ENCODE data around the gene CDS1.
"Not testable (repeated sequence)": the region's sequence is repeated elsewhere in the genome, so short reads cannot be mapped to it uniquely, and the experiment has no call there.

CDS1 gene

DNA sequence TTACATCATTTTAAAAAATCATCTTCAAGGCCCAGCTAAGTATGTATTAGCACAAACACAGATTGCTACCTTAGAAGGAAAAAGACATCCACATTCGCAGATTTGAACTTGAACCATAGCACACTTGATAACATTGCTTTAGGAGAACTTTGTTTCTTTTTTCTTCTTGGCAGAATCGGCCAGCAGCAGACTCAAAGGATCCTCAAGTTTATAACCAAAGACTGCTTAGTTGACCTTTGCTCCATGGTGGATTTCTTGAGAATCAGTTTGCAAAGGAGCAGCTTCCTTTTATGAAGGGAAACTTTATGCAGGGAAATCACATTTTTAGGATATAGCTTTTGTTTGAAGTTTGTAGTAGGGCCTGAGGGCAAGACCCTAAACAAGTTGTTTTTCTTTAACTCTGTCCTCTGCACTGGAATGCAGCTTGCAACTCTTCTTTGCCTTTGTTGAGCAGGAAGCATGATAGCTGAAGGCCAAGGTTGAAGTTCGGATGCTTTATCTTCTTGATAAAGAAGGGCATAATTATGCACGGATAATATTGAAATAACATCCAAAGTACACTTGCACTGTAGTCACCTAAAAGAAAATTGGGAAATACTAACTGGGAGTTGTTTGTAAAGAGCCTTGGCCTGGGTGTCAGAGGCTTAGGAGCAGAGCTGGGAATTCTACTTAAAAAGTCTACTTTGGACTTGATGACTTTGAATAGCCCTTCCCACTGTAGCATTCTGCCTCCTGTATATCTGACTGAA, 78.4 kb downstream of the CDS1 start:
- CTCF ChIA-PET = interaction anchor here (1.1 kb wide), 1 partner anchor 10 kb away, joined by 5 read pairs; no protein-coding TSS in a partner anchor
- no peak for DNase-seq (ENCODE audit: extremely low spot score)
- TF ChIP-seq, protein P1, sequence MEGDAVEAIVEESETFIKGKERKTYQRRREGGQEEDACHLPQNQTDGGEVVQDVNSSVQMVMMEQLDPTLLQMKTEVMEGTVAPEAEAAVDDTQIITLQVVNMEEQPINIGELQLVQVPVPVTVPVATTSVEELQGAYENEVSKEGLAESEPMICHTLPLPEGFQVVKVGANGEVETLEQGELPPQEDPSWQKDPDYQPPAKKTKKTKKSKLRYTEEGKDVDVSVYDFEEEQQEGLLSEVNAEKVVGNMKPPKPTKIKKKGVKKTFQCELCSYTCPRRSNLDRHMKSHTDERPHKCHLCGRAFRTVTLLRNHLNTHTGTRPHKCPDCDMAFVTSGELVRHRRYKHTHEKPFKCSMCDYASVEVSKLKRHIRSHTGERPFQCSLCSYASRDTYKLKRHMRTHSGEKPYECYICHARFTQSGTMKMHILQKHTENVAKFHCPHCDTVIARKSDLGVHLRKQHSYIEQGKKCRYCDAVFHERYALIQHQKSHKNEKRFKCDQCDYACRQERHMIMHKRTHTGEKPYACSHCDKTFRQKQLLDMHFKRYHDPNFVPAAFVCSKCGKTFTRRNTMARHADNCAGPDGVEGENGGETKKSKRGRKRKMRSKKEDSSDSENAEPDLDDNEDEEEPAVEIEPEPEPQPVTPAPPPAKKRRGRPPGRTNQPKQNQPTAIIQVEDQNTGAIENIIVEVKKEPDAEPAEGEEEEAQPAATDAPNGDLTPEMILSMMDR (IDR thresholded peaks at IDR 0.05; ENCODE audit: control extremely low read depth, extremely low read depth, low read depth, missing control alignments) = no peak
- POLR2A ChIA-PET = interaction anchor here (0.6 kb wide), 1 partner anchor 1121 kb away, joined by 3 read pairs; no protein-coding TSS in a partner anchor

DNA sequence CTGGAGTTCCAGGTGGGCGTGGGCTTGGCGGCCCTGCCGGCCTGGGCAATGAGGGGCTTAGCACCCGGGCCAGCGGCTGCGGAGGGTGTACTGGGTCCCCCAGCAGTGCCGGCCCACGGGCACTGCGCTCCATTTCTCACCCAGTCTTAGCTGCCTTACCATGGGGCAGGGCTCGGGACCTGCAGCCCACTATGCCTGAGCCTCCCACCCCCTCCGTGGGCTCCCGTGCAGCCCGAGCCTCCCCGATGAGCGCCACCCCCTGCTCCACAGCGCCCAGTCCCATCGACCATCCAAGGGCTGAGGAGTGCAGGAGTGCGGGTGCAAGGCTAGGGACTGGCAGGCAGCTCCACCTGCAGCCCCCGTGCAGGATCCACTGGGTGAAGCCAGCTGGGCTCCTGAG, 81.8 kb downstream of the CDS1 start:
- POLR2A ChIA-PET; DNase-seq (ENCODE audit: extremely low spot score): not testable (repeated sequence)
- CTCF ChIA-PET = interaction anchor here (4.2 kb wide), 1 partner anchor 9 kb away, joined by 13 read pairs; no protein-coding TSS in a partner anchor

DNA sequence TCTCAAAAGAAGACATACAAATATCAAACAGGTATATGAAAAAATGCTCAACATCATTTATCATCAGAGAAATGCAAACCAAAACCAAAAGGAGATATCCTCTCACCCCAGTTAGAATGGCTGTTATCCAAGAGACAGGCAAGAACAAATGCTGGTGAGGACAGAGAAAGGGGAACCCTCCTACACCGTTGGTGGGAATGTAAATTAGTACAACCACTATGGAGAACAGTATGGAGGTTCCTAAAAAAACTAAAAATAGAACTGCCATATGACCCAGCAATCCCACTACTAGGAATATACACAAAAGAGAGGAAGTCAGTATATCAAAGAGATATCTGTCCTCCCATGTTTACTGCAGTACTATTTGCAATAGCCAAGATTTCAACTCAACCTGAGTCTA, 83.5 kb downstream of the CDS1 start:
- ChIA-PET POLR2A (no interaction called here), CTCF (interaction anchor here (4.2 kb wide), 1 partner anchor 11 kb away, joined by 13 read pairs; no protein-coding TSS in a partner anchor)
- TF ChIP-seq, protein P1 (IDR thresholded peaks at IDR 0.05; ENCODE audit: control extremely low read depth, extremely low read depth, low read depth, missing control alignments) = no peak
- DNase-seq (ENCODE audit: extremely low spot score) = no peak

DNA sequence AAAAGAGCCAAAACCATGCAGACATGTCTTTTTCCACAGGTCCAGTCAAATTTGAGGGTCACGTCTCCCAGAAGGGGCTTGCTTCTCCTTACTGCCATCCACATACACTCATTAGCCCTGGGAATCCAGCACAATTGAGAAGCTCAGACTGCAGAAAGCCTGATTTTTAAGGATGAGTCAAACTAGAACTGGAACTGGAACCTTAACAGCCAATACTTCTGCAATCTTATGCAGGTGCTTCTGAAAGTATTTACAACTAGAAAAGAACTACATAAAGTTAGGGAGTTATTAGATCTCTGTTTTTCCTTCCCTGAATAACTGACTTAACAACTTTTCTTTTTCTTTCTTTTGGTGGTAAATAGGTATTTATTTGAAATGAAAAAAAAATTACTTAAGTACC, 86.3 kb downstream of the CDS1 start:
- DNase-seq (ENCODE audit: extremely low spot score) = no peak
- CTCF ChIA-PET = interaction anchor here (0.7 to 1.1 kb wide), 2 partner anchors 10 to 11 kb away, joined by 3 to 4 read pairs; no protein-coding TSS in a partner anchor
- POLR2A ChIA-PET = no interaction called here
- TF ChIP-seq, protein P1 (IDR thresholded peaks at IDR 0.05; ENCODE audit: control extremely low read depth, extremely low read depth, low read depth, missing control alignments) = no peak

DNA sequence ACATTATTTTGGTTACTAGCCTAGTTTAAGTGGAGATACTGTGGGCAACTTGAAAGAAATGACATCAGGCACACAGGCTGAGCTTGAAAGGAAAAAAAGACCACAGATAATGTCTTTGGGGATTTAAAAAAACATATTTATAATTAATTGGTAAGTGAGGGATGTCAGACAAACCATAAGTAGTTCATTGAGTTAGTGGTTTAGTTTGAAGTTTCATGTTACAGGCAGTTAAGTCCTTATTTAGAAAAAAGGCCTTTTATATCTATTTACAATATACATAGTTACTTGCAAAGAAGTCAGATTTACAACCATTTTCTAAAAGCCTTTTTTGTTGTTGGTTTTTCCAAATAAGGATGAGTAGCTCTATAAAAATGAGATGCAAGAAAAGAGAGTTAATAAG, 89.2 kb downstream of the CDS1 start:
- POLR2A ChIA-PET = no interaction called here
- TF ChIP-seq, protein P1 (IDR thresholded peaks at IDR 0.05; ENCODE audit: control extremely low read depth, extremely low read depth, low read depth, missing control alignments) = no peak
- CTCF ChIA-PET = interaction anchor here (1.0 to 1.7 kb wide), 3 partner anchors 11 to 16 kb away, joined by 3 to 5 read pairs (median 4); no protein-coding TSS in a partner anchor
- no peak for DNase-seq (ENCODE audit: extremely low spot score)

- POLR2A ChIA-PET = no interaction called here
- CTCF ChIA-PET = no interaction called here
- no peak for DNase-seq (ENCODE audit: extremely low spot score)
- TF ChIP-seq, protein P1 (IDR thresholded peaks at IDR 0.05; ENCODE audit: control extremely low read depth, extremely low read depth, low read depth, missing control alignments) = no peak
These were observed 90.7 kb downstream of the CDS1 start for GRCh38 chr4:84673475-84674240.

GRCh38 chr4:84677093-84677492, 94.2 kb downstream of the CDS1 start:
- TF ChIP-seq, protein P1 (IDR thresholded peaks at IDR 0.05; ENCODE audit: control extremely low read depth, extremely low read depth, low read depth, missing control alignments) = no peak
- ChIA-PET POLR2A (no interaction called here), CTCF (no interaction called here)
- no peak for DNase-seq (ENCODE audit: extremely low spot score)

Data from GM10248 (cell line).